Measurements from ENCODE around the gene URI1. TPM values are rescaled to one million over a fixed set of nuclear protein-coding genes. Genes with fewer than 3 reads are reported as not detected.

URI1 gene, protein sequence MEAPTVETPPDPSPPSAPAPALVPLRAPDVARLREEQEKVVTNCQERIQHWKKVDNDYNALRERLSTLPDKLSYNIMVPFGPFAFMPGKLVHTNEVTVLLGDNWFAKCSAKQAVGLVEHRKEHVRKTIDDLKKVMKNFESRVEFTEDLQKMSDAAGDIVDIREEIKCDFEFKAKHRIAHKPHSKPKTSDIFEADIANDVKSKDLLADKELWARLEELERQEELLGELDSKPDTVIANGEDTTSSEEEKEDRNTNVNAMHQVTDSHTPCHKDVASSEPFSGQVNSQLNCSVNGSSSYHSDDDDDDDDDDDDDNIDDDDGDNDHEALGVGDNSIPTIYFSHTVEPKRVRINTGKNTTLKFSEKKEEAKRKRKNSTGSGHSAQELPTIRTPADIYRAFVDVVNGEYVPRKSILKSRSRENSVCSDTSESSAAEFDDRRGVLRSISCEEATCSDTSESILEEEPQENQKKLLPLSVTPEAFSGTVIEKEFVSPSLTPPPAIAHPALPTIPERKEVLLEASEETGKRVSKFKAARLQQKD
- total RNA-seq, result 101 and 112 TPM in 2 replicates

GRCh38 chr19:29941828-29942403, at the start of gene URI1:
URI1 (plus strand) TSS chr19:29942239; CDS start chr19:29942548, 309 bp downstream.
- Histone ChIP-seq H3K27me3 (ENCODE audit: control insufficient read depth, insufficient read depth, low read length) (no peaks in the 10 kb centered on the region), H3K4me3 (ENCODE audit: low read depth, low read length) (peak within 1 kb of the TSS; percentile 63), H3K36me3 (ENCODE audit: control insufficient read depth, insufficient read depth, low read length) (no peaks in the 10 kb centered on the region)
- peak; percentile 50 for DNase-seq (ENCODE audit: low read depth)
- no peak for FAIRE-seq
- TF ChIP-seq, protein P1, sequence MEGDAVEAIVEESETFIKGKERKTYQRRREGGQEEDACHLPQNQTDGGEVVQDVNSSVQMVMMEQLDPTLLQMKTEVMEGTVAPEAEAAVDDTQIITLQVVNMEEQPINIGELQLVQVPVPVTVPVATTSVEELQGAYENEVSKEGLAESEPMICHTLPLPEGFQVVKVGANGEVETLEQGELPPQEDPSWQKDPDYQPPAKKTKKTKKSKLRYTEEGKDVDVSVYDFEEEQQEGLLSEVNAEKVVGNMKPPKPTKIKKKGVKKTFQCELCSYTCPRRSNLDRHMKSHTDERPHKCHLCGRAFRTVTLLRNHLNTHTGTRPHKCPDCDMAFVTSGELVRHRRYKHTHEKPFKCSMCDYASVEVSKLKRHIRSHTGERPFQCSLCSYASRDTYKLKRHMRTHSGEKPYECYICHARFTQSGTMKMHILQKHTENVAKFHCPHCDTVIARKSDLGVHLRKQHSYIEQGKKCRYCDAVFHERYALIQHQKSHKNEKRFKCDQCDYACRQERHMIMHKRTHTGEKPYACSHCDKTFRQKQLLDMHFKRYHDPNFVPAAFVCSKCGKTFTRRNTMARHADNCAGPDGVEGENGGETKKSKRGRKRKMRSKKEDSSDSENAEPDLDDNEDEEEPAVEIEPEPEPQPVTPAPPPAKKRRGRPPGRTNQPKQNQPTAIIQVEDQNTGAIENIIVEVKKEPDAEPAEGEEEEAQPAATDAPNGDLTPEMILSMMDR (IDR thresholded peaks at IDR 0.05; ENCODE audit: insufficient read depth, low read length, severe bottlenecking), result no peak

- Histone ChIP-seq H3K4me3 (ENCODE audit: low read depth, low read length) (no peak overlapping the region), H3K27me3 (ENCODE audit: control insufficient read depth, insufficient read depth, low read length) (no peaks in the 10 kb centered on the region), H3K36me3 (ENCODE audit: control insufficient read depth, insufficient read depth, low read length) (no peaks in the 10 kb centered on the region)
- TF ChIP-seq, protein P1 (IDR thresholded peaks at IDR 0.05; ENCODE audit: insufficient read depth, low read length, severe bottlenecking), result no peak
- FAIRE-seq, result no peak
- DNase-seq (ENCODE audit: low read depth), result no peak
These were observed 48.3 kb upstream of the URI1 start for GRCh38 chr19:29893606-29894284.

- no peaks in the 10 kb centered on the region for H3K36me3 ChIP-seq (ENCODE audit: control insufficient read depth, insufficient read depth, low read length)
These were observed 45.2 kb upstream of the URI1 start for GRCh38 chr19:29896802-29897201.

DNA sequence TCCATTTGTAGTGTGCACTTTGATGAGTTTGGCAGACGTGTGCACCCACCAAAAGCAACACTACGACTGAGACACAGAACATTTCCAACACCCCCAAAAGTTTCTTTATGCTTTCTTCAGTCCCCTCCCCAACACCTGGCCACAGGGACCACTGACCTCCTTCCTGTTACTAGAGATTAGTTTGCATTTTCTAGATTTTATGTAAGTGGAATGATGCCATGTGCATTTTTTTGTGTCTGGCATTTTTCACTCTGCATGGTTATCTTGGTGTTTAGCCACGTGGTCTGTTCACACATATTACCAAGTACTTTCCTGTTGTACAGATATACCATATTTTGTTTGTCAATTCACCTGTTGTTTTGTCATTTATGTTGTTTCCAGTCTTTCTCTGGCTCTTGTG, 44.6 kb upstream of the URI1 start:
- H3K36me3 ChIP-seq (ENCODE audit: control insufficient read depth, insufficient read depth, low read length), result no peaks in the 10 kb centered on the region
- no peak for FAIRE-seq
- no peak for DNase-seq (ENCODE audit: low read depth)
- no peak overlapping the region for H3K4me3 ChIP-seq (ENCODE audit: low read depth, low read length)
- TF ChIP-seq, protein P1 (IDR thresholded peaks at IDR 0.05; ENCODE audit: insufficient read depth, low read length, severe bottlenecking), result no peak
- H3K27me3 ChIP-seq (ENCODE audit: control insufficient read depth, insufficient read depth, low read length), result no peaks in the 10 kb centered on the region

More at GRCh38 chr19:29896802-29897201, 45.2 kb upstream of the URI1 start:
- FAIRE-seq (no peak), DNase-seq (ENCODE audit: low read depth) (no peak)
- Histone ChIP-seq H3K27me3 (ENCODE audit: control insufficient read depth, insufficient read depth, low read length) (no peaks in the 10 kb centered on the region), H3K4me3 (ENCODE audit: low read depth, low read length) (no peak overlapping the region)
- TF ChIP-seq, protein P1 (IDR thresholded peaks at IDR 0.05; ENCODE audit: insufficient read depth, low read length, severe bottlenecking), result no peak

DNA sequence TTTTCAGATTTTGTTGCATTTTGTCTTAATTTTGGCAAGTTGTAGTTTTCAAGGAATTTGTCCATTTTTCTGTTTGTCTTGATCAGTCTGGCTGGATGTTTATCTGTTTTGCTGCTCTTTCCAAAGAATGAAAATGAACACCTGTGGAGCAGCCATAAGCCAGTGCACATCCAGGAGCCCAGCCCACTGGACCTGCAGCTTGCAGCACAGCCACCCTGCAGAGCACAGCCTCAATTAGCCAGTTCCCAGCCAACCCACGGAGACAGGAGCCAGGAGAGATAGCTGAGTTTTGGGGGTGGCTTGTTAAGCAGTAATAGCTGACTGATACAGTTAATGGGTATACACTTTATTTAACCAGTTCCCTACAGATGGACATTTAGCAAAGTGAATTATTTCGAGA, 38.0 kb upstream of the URI1 start:
- TF ChIP-seq, protein P1 (IDR thresholded peaks at IDR 0.05; ENCODE audit: insufficient read depth, low read length, severe bottlenecking), result no peak
- no peak for FAIRE-seq
- Histone ChIP-seq H3K4me3 (ENCODE audit: low read depth, low read length) (no peak overlapping the region), H3K36me3 (ENCODE audit: control insufficient read depth, insufficient read depth, low read length) (no peaks in the 10 kb centered on the region), H3K27me3 (ENCODE audit: control insufficient read depth, insufficient read depth, low read length) (no peaks in the 10 kb centered on the region)
- DNase-seq (ENCODE audit: low read depth), result no peak
